Right lobe of liver (tissue), 4 donors: ENCODE data around the gene BEGAIN.

ENCODE experiments used
- CTCF ChIP-seq, 4 donors: fragments of 200-600 bp in 3 of 4; fragments of 450-650 bp in 1 of 4; IDR thresholded peaks; one replicate each; pipeline versions ENCODE4 v1.5.1 to v1.8.0; 2016 to 2022; ENCODE audit warnings: antibody characterized with exemption in 4 of 4, mild to moderate bottlenecking in 2 of 4
- POLR2A ChIP-seq: fragments of 450-650 bp; IDR thresholded peaks from one replicate; pipeline ENCODE4 v1.6.1; 2017; ENCODE audit warnings: antibody characterized with exemption, mild to moderate bottlenecking
- donor health status: DM: no; HTN: no; CAD: no.
- donor health status: DM: no; HTN: no; CAD: no.
- donor health status: DM: no; HTN: yes; CAD: no.

- TF ChIP-seq CTCF (IDR thresholded peaks at IDR 0.05) (no peak), POLR2A (no peak)
These were observed 63.9 kb downstream of the BEGAIN start for GRCh38 chr14:100523131-100523842.
